Kidney (tissue), 14 donors: Measurements from ENCODE around the gene ZSCAN29. TPM values are rescaled to one million over a fixed set of nuclear protein-coding genes. Genes with fewer than 3 reads are reported as not detected.

Experiments
- DNase-seq, 5 donors: peaks; one replicate each; pipeline ENCODE4 v3.0.0-alpha.2; 2013 to 2020
- FAIRE-seq: peaks from 2 replicates; lab custom pipeline; 2012; peaks lifted over from hg19 to GRCh38; lab: Jason Lieb, UNC
- H3K27ac ChIP-seq, 2 donors: one replicate each; pipeline ENCODE4 v1.7.0; 2013; ENCODE audit warnings: low read depth in 2 of 2, low read length in 2 of 2, inconsistent platforms in 1 of 2
- H3K27me3 ChIP-seq: one replicate; pipeline ENCODE4 v1.7.1; 2013; ENCODE audit warnings: low read length, inconsistent platforms; ENCODE audit not compliant: control insufficient read depth, insufficient read depth
- H3K36me3 ChIP-seq, 3 donors: one replicate each; pipeline versions ENCODE4 v1.7.0 to v1.7.1; 2013; ENCODE audit warnings: low read length in 3 of 3, control low read depth in 1 of 3, inconsistent platforms in 1 of 3; ENCODE audit not compliant: insufficient read depth in 3 of 3, control insufficient read depth in 2 of 3
- H3K4me1 ChIP-seq, 3 donors: one replicate each; pipeline versions ENCODE4 v1.7.0 to v1.7.1; 2013; ENCODE audit warnings: low read length in 3 of 3, inconsistent platforms in 1 of 3, low read depth in 1 of 3; ENCODE audit not compliant: control insufficient read depth in 2 of 3, insufficient read depth in 2 of 3
- H3K4me3 ChIP-seq, 3 donors: one replicate each; pipeline versions ENCODE4 v1.7.0 to v1.8.1; 2013; ENCODE audit warnings: low read length in 3 of 3, control low read depth in 1 of 3, inconsistent platforms in 1 of 3
- H3K9ac ChIP-seq, 3 donors: one replicate each; pipeline versions ENCODE4 v1.7.0 to v1.7.1; 2013; ENCODE audit warnings: low read length in 3 of 3, control low read depth in 1 of 3, inconsistent platforms in 1 of 3
- H3K9me3 ChIP-seq, 3 donors: one replicate each; pipeline versions ENCODE4 v1.7.0 to v1.7.1; 2013; ENCODE audit warnings: low read length in 3 of 3, control low read depth in 1 of 3, inconsistent platforms in 1 of 3; ENCODE audit not compliant: control insufficient read depth in 2 of 3, insufficient read depth in 1 of 3
- CTCF ChIP-seq: IDR thresholded peaks from 3 replicates; pipeline ENCODE4 v1.5.1; 2012; ENCODE audit warnings: mild to moderate bottlenecking, moderate library complexity, borderline replicate concordance; ENCODE audit not compliant: insufficient read depth; ENCODE audit errors: extremely low read depth
- intact Hi-C: fragments of 100-400 bp; cut with DNase I; formaldehyde crosslinking; loops from one replicate; pipeline ENCODE4 v1.11.1; 2022
- polyA plus RNA-seq: library from polyadenylated mRNA; stranded (reverse); fragments of 350-450 nt; fragmentation: Illumina TruSeq; extraction: RNeasy Lipid Tissue Mini Kit (QIAGEN cat#74804); gene quantifications from one replicate; pipeline ENCODE4 v1.2.3, GENCODE V29; 2014; ENCODE audit warnings: low read depth, low replicate concordance; ENCODE audit not compliant: insufficient read depth
- total RNA-seq: library from RNA; stranded (reverse); fragmentation: NEBNext Ultra II Directional; extraction: Animal tissue kit (Norgen Biotek cat#: 25700); gene quantifications from one replicate; pipeline ENCODE4 v1.2.1, GENCODE V29; 2021
- donor health status: control.
- donor health status: control.
- donor health status: control.
- donor health status: control.
- donor health status: control.
- donor health status: DM: yes; HTN: yes; CAD: no.
- donor health status: Normal renal cell carcinoma (clear cell type).

ZSCAN29 gene
- total and polyA plus RNA-seq, 2 donors from 2014 or later = 3.2 to 22.1 TPM

GRCh38 chr15:43382310-43382709 lies 11.5 kb upstream of the ZSCAN29 start:
- H3K27me3 ChIP-seq = no peaks in the 10 kb centered on the region

GRCh38 chr15:43378601-43379000 lies 7.8 kb upstream of the ZSCAN29 start:
- Histone ChIP-seq H3K9me3 (no peaks in the 10 kb centered on the region), H3K27me3 (no peaks in the 10 kb centered on the region), H3K4me3 (no peak overlapping the region), H3K9ac (no peak overlapping the region), H3K27ac (no peak overlapping the region), H3K4me1 (peaks cover 0 to 3% (median 0%) of the 10 kb centered on the region in 3 donors), H3K36me3 (peaks cover 2 to 19% (median 10%) of the 10 kb centered on the region in 3 donors)
- DNase-seq = no peak
- intact Hi-C loops = no loop called here
- no peak for FAIRE-seq
- no peak for TF ChIP-seq CTCF

More at GRCh38 chr15:43382310-43382709, 11.5 kb upstream of the ZSCAN29 start:
- TF ChIP-seq CTCF = no peak
- no peaks in the 10 kb centered on the region for H3K9me3 ChIP-seq
- no peak overlapping the region for H3K4me3 ChIP-seq
- H3K9ac ChIP-seq = no peak overlapping the region
- intact Hi-C loops = no loop called here
- no peak overlapping the region for H3K27ac ChIP-seq
- DNase-seq (no peak), FAIRE-seq (no peak)
- H3K36me3 ChIP-seq = peaks cover 3 to 25% (median 5%) of the 10 kb centered on the region in 3 donors
- H3K4me1 ChIP-seq = no peaks in the 10 kb centered on the region

GRCh38 chr15:43376017-43376705 lies 5.3 kb upstream of the ZSCAN29 start:
- no peak overlapping the region for H3K4me3 ChIP-seq
- peaks cover 0 to 19% (median 10%) of the 10 kb centered on the region in 3 donors for H3K36me3 ChIP-seq
- DNase-seq (peak in 3 of 5 donors; percentile 10 to 27 (median 18)), FAIRE-seq (no peak)
- H3K9me3 ChIP-seq = no peaks in the 10 kb centered on the region
- no peak overlapping the region for H3K27ac ChIP-seq
- peaks cover 0 to 9% (median 0%) of the 10 kb centered on the region in 3 donors for H3K4me1 ChIP-seq
- TF ChIP-seq CTCF = peak; percentile 41
- intact Hi-C loops = no loop called here
- H3K27me3 ChIP-seq = no peaks in the 10 kb centered on the region
- no peak overlapping the region for H3K9ac ChIP-seq
